GM18520 (cell line): Measurements from ENCODE around the gene PRKACA.

Experiments used
- ATAC-seq: cut with Tn5 transposase; IDR thresholded peaks from one replicate; pipeline ENCODE4 v1.9.1; 2021; ENCODE audit not compliant: unreplicated experiment

Gene PRKACA

DNA sequence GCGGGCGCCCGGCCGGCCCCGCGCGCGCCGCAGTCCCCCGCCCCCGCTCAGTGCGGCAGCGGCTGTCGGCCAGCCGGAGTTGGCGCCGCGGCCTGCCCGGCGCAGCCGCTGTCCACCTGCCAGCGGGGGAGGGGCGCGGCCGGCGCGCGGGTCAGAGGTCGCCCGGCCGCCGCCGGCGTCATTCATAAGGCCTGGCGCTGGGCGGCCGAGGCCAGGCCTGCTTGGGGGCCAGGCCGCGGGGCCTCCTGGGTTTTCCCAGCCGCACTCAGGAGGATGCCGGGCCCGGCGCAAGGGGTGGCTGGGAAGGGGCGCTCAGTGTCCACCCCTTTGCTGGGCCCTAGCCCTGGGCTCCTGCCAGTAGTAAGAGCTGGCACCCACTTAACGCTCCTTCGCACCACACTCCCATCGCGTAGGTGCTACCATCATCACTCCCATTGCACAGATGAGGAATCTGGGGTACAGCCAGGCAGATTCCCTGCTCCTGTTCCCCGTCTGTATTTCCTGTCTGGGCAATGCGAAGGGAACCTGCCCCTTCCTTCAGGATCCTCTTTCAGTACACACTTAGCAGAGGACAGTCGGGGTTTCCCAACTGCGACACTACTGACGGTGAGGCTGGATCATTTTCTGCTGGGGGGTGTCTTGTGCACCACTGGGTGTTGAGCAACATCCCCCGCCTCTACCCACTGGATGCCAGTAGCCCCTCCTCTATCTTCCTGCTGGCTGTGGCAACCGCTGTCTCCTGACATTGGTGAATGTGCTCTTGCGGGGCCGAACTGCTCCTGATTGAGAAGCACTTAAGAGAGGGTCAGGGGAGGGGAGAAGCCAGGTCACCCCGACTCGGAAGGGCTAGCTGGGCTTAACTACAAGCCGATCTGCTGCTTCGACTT, 846 bp upstream of the PRKACA start:
- ATAC-seq: peak; percentile 24

DNA sequence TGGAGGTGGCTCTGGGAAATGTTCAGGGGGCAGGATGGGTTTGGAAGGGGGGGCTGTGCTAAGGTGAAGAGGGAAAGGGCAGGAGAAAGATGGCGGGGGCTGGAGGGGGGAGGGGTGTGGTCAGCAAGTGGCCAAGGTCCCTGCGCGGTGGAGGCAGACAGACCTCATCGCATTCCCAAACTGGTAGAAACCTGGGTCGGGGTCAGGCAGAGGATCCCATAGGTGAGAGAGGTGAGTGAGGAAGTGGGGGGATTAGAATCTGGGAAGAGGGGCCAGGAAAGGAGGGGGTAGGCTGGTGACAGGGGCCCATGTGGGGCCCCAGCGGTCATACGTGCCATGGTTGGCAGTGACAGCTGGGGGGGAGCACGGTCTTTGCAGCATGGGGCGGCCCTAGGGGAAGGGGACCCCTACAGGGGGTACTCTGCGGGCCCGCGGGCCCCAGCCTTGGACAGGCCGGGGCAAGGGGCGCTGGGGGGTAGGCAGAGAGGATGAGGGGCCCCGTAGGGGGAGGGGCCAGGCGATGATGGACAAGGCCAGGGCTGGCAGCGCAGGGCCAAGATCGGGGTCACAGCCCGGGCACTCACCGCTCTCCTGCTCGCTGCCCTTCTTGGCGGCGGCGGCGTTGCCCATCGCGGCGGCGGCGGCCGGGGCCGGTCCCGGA, 514 bp downstream of the PRKACA start:
- no peak for ATAC-seq

DNA sequence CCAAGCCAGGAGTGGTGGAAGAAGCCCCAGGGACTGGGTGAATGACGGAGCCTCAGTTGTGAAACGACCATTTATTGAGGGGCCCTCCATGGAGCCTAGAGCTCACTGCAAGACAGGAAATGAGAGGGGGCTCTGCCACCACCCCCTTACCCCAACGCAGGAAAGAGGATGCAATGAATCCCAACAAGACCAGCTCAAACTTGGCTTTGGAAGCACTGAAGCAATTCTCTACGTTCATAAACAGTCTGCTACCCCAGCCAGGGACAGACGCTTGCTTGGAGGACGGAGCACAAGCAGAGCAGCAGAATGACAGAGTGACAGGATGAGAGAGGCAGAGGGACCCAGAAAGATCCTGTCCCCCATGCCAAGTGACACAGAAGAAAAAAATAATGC, 1.0 kb downstream of the PRKACA start:
- no peak for ATAC-seq

- ATAC-seq: no peak
Observed at GRCh38 chr19:14115756-14116155, 1.8 kb downstream of the PRKACA start.

DNA sequence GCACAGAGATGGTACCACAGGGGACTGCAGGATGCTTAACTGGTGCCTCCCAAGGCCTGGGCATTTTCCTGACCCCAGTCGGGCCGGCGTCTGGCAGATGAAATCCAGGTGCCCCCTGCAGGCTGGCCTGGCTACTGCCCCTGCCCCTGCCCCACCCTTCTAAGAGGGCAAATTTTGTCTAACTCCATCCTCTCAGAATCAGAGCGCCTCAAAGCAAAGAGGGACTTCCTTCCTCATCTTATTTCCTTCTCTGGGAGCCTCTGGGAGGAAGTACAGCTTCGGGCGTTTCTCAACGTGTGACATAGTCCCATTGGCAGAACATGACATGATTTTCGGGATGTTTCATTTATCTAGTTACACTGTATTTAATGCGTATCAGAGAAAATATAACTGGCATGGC, 2.7 kb downstream of the PRKACA start:
- no peak for ATAC-seq

- ATAC-seq: no peak
Observed at GRCh38 chr19:14114439-14114838, 3.1 kb downstream of the PRKACA start.

DNA sequence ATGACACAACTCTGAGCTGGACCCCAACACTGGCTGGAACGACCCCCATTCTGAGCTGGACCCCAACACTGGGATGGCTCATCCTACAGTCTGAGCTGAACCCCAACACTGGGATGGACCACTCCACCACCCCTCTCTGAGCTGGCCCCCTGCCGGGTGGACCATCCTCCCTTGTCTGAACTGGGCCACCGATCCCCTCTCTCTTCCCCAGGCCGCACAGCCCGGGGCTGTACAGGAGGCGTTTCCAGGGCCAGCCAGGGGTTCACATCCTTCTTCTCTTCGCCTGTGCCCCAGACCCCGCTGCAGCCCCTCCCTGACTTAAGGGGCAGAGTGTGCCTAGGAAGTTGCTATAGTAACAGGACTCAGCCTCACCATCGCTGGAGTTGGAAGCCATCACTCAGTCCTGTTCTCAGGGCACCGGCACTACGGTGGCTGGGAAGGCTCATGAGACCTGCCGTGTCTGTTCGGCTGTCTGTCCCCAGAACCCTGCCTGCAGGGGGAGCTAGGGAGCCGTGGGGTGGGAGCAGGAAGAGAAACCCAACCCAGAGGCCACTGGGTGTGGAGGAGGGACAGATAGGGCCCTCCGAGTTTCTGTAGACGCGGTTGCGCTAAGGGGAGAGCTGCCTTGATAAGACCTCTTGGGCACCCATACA, 3.7 kb downstream of the PRKACA start:
- ATAC-seq: no peak

- ATAC-seq: no peak
Observed at GRCh38 chr19:14112809-14113385, 4.7 kb downstream of the PRKACA start.

- no peak for ATAC-seq
Observed at GRCh38 chr19:14112051-14112808, 5.3 kb downstream of the PRKACA start.

- ATAC-seq: no peak
Observed at GRCh38 chr19:14111486-14111885, 6.1 kb downstream of the PRKACA start.

DNA sequence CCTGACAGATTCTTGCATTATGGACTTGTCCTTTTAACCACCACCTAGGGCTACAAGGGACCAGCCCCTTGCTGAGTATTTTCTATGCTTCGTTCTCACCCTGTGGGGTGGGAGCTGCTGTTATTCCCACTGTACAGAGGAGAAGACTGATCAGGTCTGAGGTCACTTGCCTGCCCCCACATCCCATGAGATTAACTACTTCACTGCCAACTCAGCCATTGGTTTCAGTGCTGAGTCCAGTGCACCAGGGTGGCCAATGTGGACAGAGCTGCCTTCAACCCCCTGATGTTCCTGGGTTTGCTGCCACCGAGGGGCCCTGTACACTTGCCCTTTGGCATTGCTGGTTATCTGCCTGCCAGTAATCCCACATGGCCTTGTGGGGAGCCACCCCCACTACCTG, 6.9 kb downstream of the PRKACA start:
- ATAC-seq: no peak

- ATAC-seq: no peak
Observed at GRCh38 chr19:14107581-14108461, 9.7 kb downstream of the PRKACA start.

DNA sequence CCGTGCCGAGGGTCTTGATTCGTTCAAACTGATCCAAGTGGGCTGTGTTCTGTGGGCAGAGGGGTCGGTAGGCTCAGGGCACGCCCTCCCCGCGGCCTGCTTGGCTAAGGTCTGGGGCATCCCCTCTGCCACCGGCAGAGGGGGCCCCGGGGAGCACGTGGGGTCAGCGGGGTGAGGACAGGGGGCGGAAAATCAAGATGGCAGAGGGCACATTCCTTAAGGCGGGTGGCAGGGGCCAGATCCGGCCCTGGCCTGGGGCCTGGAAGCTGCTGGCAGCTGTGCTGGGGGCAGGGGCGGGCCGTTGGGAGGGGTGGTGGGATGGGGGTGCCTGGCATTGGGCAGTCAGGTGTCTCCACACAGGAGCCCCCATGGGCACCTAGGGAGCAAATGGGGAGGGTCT, 10.7 kb downstream of the PRKACA start:
- ATAC-seq: no peak

- ATAC-seq: no peak
Observed at GRCh38 chr19:14105680-14106079, 11.9 kb downstream of the PRKACA start.

DNA sequence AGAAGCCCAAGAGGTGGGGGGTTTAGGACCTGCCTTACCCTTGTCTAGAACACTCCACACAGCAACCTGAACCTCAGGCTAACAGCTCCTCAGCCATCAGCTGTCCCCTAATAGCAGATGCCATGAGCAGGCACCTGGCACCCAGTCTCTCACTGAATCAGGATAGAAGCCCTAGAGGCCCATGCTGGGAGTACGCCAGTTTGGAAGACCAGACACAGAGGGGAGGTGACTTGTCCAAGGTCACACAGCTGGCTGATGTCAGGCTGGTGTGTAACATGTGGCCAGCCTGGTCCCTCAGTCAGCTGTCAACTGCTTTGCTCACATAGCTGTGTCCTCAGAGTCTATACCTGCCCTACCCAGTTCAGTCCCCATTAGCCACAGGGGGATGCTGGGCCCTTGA, 14.3 kb downstream of the PRKACA start:
- no peak for ATAC-seq

- ATAC-seq: no peak
Observed at GRCh38 chr19:14102756-14103155, 14.8 kb downstream of the PRKACA start.

DNA sequence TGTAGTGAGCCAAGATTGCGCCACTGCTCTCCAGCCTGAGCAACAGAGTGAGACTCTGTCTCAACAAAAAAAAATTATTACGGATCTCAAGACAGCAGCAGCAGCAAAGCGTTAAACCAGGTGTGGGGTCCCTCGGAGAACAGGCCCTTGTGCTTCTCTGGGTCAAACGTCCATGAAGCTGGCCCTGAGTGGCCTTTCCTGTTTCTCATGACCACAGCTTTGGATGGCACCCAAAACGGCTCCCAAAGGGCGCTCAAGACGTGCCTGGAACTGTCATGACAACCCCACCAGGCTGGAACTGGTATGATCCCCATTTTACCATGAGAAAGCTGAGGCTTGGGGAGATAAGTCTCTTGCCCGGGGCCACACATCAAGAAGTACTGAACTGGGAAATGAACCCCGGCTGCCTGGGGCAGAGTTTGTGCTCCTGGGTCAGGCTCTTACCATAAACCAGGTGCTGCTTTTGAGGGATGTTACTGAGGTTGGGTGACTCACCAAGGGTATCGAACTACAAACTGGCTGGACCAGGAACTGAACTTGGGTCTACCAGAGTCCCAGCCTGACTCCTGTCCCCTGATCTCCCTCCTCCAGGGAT, 15.4 kb downstream of the PRKACA start:
- no peak for ATAC-seq

GRCh38 chr19:14101003-14101545, 16.5 kb downstream of the PRKACA start:
- no peak for ATAC-seq

DNA sequence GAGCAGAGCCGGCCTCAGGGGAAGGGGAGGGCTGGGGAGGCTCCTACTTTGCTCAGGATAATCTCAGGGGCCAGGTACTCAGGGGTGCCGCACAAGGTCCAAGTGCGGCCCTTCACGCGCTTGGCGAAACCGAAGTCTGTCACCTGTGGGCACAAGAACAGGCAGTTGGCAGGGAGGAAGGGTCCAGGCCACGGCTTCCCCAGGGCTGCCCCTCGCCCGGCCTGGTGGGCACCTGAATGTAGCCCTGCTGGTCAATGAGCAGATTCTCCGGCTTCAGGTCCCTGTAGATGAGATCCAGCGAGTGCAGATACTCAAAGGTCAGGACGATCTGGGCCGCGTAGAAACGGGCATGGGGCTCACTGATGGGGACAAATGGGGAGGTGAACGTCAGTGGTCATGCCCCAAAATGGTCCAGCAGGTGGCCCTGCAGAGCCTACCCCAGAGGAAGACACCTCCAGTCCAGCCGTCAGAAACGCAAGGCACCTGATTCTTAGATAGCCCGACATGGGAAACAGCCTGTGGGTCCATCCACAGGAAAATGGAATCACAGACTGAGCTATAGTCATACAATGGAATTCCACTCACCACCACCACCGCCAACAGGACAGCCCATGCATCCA, 19.9 kb downstream of the PRKACA start:
- ATAC-seq: no peak
